IPS-NIHi7 (cell line): Measurements from ENCODE around the gene WNT2.
"Not testable (repeated sequence)": the region's sequence is repeated elsewhere in the genome, so short reads cannot be mapped to it uniquely, and the experiment has no call there.

Experiments used
- DNase-seq: peaks from one replicate; pipeline ENCODE4 v3.0.0; 2012; ENCODE audit warnings: mixed read lengths; ENCODE audit errors: extremely low spot score

WNT2 gene

GRCh38 chr7:117308891-117309290 is 14.0 kb downstream of the WNT2 start:
- no peak for DNase-seq

DNA sequence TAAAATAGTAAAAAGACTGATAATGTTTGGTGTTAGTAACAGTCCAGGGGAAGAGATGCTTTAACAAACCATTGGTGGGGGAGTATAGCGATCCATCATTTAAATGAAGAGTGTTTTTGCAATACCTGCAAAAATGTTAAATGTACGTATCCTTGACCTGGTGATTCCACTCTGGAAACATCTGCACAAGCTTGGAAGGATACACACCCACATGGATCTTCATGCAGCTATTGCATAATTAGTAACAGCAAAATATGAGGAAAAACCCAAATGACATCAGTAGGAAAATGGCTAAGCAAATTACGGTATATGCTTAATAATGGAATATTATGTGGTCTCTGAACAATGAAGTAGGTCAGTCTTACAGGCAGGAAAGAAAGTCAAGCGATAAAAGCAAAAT is 20.5 kb downstream of the WNT2 start:
- DNase-seq: no peak

GRCh38 chr7:117300506-117300905 is 22.4 kb downstream of the WNT2 start:
- DNase-seq: not testable (repeated sequence)

DNA sequence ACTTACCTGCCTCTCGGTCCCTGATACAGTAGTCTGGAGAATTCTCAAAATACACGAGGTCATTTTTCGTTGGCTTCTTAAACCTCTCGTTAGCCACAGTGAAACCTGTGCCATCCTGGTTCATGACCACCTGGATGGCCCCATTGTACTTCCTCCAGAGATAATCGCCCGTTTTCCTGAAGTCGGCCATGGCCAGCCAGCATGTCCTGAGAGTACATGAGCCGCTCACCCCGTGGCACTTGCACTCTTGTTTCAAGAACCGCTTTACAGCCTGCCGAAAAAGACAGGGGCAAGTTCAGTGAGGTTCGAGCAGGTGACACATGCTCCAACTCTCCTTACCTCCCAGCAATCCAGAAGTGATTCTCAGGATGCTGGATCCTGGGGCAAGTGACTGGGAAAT is 25.3 kb downstream of the WNT2 start:
- no peak for DNase-seq

GRCh38 chr7:117296066-117296465 is 26.8 kb downstream of the WNT2 start:
- no peak for DNase-seq

DNA sequence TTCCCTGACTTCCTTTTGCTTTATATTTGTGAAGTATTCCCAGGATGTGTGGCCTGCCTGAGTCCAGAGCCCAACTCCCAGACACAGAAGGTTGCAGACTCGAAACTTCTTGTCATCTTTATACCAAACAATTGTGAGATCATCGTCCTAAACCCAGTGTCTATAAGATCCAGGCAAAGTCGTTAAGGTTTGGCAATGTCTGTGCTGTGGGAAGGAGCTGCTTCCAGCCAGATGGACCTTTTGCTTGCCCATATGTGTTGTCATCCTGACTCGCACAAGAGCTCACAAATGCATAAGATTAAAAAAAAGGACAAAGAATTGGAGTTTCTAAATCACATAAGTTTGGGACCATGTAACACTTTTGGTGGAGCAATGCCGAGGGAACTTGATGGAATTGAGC is 37.0 kb downstream of the WNT2 start:
- no peak for DNase-seq

GRCh38 chr7:117284692-117285091 is 38.2 kb downstream of the WNT2 start:
- DNase-seq: no peak

DNA sequence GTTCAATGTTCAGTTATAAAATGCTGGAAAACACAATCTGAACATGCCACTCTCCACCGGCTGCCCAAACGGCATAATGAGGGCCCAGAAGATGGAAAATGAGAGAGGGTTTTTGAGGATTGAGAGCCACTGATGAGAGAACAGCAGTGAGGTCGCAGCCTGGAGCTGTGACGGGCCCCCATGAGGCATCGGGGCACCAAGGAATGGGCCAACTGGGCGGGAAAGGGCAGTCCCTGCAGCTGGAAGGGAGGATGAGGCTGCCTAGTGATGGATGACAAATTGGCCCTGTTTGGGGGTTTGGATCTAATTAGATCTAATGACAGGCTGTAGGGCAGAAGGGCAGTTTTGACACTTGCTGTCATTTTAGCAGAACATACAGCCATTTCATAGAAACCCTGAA is 39.1 kb downstream of the WNT2 start:
- no peak for DNase-seq

- DNase-seq: no peak
Measured at GRCh38 chr7:117283371-117283770, 39.5 kb downstream of the WNT2 start.

DNA sequence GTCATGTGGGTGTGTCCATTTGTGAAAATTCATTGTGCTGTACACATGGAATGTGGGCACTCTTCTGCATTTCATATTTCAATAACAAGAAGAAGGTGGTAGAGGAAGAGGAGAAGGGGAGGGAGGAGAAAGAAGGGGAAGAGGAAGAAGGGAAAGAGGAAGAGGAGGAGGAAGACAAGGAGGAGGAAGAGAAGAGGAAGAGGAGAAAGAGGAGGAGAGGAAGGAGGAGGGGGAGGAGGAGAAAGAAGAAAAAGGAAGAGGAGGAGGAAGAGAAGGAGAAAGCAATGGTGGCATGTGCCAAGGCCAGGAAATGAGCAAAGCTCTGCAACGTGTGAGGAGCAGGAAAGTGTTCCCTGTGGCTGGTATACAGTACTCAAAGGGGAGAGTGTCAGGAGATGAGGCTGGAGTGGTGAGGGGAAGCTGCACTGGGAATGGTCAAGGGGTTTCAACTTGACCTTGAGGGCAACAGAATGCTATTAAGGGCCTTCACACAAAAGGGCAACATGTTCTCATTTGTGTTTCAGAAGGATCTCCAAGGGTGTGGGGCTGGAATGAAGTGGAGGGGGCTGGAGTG is 40.5 kb downstream of the WNT2 start:
- DNase-seq: no peak

GRCh38 chr7:117281562-117281961 is 41.3 kb downstream of the WNT2 start:
- DNase-seq: no peak

DNA sequence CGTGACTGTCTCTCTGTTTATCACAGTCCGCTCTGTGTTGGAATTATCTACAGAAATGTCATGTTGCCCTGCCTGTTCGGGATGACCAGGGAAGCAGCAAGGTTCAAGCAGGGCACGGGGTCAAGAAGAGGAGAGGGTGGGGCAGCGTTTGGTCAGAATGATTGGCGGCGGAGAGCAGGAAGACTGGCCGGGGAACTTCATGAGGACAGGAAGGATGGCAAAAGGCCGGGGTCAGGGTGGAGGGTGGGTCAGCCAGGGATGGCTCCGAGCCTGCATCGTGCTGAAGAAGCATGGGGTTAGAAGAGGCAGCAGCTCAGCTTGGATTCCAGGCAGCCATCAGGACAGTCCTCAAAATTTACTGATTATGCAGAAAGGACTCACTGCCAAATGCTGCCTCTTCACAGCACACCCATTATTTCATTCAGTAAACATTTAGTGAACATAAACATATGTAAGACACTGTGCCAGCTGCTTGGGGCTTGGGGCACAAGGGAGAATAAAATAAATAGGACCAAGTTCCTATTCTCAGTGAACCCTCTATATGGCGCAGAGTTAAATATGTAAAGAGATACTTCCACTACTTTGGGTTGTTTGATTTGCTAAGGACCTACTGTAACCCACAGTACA is 42.8 kb downstream of the WNT2 start:
- no peak for DNase-seq

DNA sequence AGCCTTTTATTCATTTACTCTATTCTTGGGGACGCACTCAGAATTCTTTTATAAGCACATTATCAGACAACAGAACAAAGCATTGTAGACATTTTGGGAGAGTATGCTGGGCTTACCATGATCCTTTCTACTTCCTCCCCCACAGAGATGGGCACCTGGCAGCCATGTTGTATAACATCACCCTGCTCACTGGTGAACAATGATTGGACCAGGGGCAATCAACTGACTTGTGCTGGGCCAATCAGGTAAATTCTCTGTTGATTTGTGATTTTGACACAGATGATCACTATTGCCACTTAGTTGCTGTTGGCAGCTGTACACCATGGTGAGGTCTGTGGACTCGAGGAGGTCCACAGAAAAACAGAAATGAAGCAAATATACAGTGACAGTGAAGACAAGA is 43.7 kb downstream of the WNT2 start:
- DNase-seq: no peak

GRCh38 chr7:117278040-117278439 is 44.8 kb downstream of the WNT2 start:
- no peak for DNase-seq

DNA sequence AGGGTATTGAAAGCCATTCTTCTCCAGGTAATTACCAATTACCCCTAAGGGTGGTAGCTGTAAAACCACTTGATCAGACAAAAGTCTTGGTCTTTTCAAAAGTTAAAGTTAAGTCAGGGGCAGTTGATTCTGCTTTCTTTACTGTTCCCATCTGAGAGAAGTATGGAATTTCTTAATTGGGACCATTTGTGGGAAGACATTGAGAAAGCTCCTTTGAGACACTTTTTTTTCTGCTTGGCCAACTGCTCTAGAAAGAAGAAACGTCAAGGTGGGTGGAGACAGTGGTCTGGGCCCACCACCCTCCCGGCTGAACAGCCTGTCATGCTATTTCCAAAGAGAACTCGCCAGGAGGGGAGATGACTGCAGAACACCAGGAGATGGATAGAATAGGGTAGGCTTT is 45.3 kb downstream of the WNT2 start:
- no peak for DNase-seq

GRCh38 chr7:117274951-117275350 is 47.9 kb downstream of the WNT2 start:
- no peak for DNase-seq

GRCh38 chr7:117273814-117274225 is 49.0 kb downstream of the WNT2 start:
- DNase-seq: no peak

GRCh38 chr7:117273325-117273724 is 49.5 kb downstream of the WNT2 start:
- no peak for DNase-seq

DNA sequence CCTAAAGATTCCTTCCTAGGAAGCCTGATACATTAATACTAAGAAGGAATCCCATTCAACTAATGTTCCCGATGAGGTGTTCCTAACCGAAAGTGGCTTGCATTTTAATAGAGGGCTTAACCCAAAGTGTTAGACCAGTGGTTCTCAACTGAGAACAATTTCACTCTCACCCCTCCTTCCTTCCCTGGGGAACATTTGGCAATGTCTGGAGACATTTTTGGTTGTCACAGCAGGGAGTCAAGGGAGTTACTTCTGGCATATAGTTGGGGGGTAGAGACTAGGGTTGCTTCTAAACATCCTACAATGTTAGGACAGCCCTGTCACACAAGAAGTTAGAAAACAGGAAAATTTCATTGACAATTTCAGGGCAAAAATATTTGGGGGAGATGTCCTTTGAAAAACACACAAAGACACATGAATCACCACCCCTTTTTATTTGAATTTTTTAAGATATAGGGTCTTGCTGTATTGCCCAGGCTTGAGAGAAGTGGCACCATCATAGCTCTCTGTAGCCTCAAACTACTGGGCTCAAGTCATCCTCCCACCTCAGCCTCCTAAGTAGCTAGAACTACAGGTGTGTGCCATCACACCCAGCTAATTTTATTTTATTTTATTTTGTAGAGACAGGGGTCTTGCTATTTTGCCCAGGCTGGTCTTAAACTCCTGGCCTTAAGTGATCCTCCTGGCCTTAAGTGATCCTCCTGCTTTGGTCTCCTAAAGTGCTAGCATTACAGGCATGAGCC is 50.7 kb downstream of the WNT2 start:
- DNase-seq: no peak

DNA sequence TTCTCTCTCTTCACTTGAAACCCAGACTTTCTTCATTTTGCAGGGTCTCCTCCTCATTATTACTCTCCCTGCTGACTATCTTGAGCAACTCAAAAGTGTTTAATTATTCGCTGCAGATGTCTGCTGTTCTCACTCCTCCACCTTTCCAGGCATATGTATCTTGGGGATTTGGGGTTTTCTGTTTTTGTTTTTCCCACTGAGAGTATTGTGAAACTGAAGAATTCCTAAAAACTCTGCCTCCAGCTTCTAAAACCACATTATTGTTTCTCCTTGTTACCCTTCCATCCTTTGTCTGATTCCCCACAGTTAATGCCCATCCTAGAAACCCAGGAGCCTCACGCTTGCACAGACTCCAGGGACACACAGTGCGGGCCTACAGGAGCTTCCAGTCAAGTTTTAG is 51.3 kb downstream of the WNT2 start:
- no peak for DNase-seq

- DNase-seq: no peak
Measured at GRCh38 chr7:117270371-117270770, 52.5 kb downstream of the WNT2 start.

- DNase-seq: no peak
Measured at GRCh38 chr7:117269886-117270285, 53.0 kb downstream of the WNT2 start.

- DNase-seq: no peak
Measured at GRCh38 chr7:117269417-117269816, 53.4 kb downstream of the WNT2 start.
